AG04449 (cell line): ENCODE data around the gene IFT74.

Source experiments
- CTCF ChIA-PET: fragments of 350-600 bp; formaldehyde crosslinking; extraction: SDS; loops from one replicate; lab custom pipeline; 2021; ENCODE audit warnings: antibody characterized with exemption; lab: Yijun Ruan, JAX
- POLR2A ChIA-PET: fragments of 400-600, 350-600 bp; formaldehyde crosslinking; extraction: SDS; loops from one replicate; lab custom pipeline; 2020; ENCODE audit warnings: antibody characterized with exemption, inconsistent platforms; lab: Yijun Ruan, JAX
- DNase-seq: peaks from one replicate; pipeline ENCODE4 v3.0.0-alpha.2; 2010; ENCODE audit warnings: low read depth, low spot score
- H3K4me3 ChIP-seq: 2 replicates; pipeline ENCODE4 v1.5.1; 2011; ENCODE audit warnings: low read depth, mild to moderate bottlenecking, control low read depth, low read length
- CTCF ChIP-seq: IDR thresholded peaks from one replicate; pipeline ENCODE4 v1.5.1; 2011; ENCODE audit warnings: mild to moderate bottlenecking, moderate library complexity, low read length, control low read depth, inconsistent platforms; ENCODE audit not compliant: insufficient read depth; ENCODE audit errors: missing control alignments

IFT74 gene

GRCh38 chr9:27053369-27054022 lies 97.3 kb downstream of the IFT74 start:
- no peak for DNase-seq
- no peak overlapping the region for H3K4me3 ChIP-seq
- CTCF ChIA-PET, result no interaction called here
- POLR2A ChIA-PET, result no interaction called here
- TF ChIP-seq CTCF, result no peak

GRCh38 chr9:27054125-27054524 lies 97.9 kb downstream of the IFT74 start:
- ChIA-PET POLR2A (no interaction called here), CTCF (no interaction called here)
- no peak overlapping the region for H3K4me3 ChIP-seq
- no peak for TF ChIP-seq CTCF
- no peak for DNase-seq

- ChIA-PET CTCF (no interaction called here), POLR2A (no interaction called here)
- TF ChIP-seq CTCF, result no peak
- DNase-seq, result no peak
- H3K4me3 ChIP-seq, result no peak overlapping the region
Observed at GRCh38 chr9:27054841-27055240, 98.6 kb downstream of the IFT74 start.

DNA sequence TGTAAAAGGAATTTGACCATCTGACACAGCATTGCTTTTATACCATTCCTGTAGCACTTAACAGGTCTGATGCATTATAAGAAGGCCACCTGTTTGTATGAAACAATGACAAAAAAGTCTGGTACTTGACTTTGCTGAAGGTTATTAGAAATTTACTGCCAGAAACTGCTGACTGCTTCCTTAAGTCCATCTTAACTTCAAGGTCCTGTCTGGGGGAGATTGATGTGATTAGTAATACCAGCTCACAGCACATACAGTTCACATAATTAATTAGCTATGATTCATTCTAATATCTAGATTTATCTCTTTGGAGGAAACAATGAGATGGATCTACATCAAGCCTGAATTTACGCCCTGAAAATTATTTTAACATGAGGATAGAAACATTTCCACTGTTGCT lies 103.2 kb downstream of the IFT74 start:
- TF ChIP-seq CTCF, result no peak
- CTCF ChIA-PET, result no interaction called here
- no peak overlapping the region for H3K4me3 ChIP-seq
- POLR2A ChIA-PET, result no interaction called here
- DNase-seq, result no peak

GRCh38 chr9:27059907-27060306 lies 103.7 kb downstream of the IFT74 start:
- DNase-seq, result no peak
- no peak for TF ChIP-seq CTCF
- ChIA-PET POLR2A (no interaction called here), CTCF (no interaction called here)
- no peak overlapping the region for H3K4me3 ChIP-seq

DNA sequence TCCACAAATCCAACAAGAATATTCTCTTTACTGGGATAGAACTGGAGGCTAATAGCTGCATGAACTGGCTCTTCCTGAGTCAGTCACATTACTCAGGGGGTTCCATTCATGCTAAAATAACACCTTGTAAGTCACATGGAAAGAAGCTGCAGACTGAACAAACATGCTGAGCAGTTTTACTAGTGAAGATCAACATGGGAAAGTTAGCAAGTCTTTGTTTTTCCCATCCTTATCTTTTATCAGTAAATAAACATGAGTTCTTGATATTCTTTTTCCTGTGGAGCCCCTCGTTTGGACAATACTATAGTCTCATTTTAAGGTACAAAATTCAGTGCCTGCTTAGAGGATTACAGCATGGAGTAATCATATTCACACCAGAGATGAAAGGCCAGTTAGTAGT lies 109.1 kb downstream of the IFT74 start:
- no peak for TF ChIP-seq CTCF
- DNase-seq, result no peak
- CTCF ChIA-PET, result no interaction called here
- no peak overlapping the region for H3K4me3 ChIP-seq
- POLR2A ChIA-PET, result no interaction called here
